CD4-positive, alpha-beta T cell treated with Interleukin-15 for 4 hours (primary cell): ENCODE measurements around the gene MRPS6.
A peak's percentile ranks its signal among the peaks of the same experiment; 100 is the strongest.

Experiments
- DNase-seq: peaks from one replicate; pipeline ENCODE4 v3.0.0-alpha.2; 2020; ENCODE audit warnings: low spot score

The MRPS6 gene

GRCh38 chr21:34133392-34133791 lies 60.0 kb downstream of the MRPS6 start:
- no peak for DNase-seq

- no peak for DNase-seq
Observed at GRCh38 chr21:34133802-34134201, 60.4 kb downstream of the MRPS6 start.

GRCh38 chr21:34135330-34135729 lies 62.0 kb downstream of the MRPS6 start:
- no peak for DNase-seq

GRCh38 chr21:34141373-34141772 lies 68.0 kb downstream of the MRPS6 start:
- DNase-seq, result no peak

GRCh38 chr21:34143685-34144182 lies 70.4 kb downstream of the MRPS6 start:
- DNase-seq, result no peak

GRCh38 chr21:34144224-34144623 lies 70.8 kb downstream of the MRPS6 start:
- DNase-seq, result no peak

- no peak for DNase-seq
Observed at GRCh38 chr21:34147792-34148418, 74.5 kb downstream of the MRPS6 start.

GRCh38 chr21:34148419-34148804 lies 75.0 kb downstream of the MRPS6 start:
- no peak for DNase-seq

- DNase-seq, result no peak
Observed at GRCh38 chr21:34148826-34149558, 75.6 kb downstream of the MRPS6 start.

- DNase-seq, result no peak
Observed at GRCh38 chr21:34152500-34152899, 79.1 kb downstream of the MRPS6 start.

- DNase-seq, result no peak
Observed at GRCh38 chr21:34154878-34155277, 81.5 kb downstream of the MRPS6 start.

GRCh38 chr21:34156957-34157356 lies 83.6 kb downstream of the MRPS6 start:
- DNase-seq, result no peak

GRCh38 chr21:34157521-34157920 lies 84.1 kb downstream of the MRPS6 start:
- DNase-seq, result no peak

- no peak for DNase-seq
Observed at GRCh38 chr21:34158866-34159835, 85.8 kb downstream of the MRPS6 start.

- peak; percentile 13 for DNase-seq
Observed at GRCh38 chr21:34166468-34166867, 93.1 kb downstream of the MRPS6 start.

GRCh38 chr21:34170886-34171285 lies 97.5 kb downstream of the MRPS6 start:
- DNase-seq, result no peak

GRCh38 chr21:34174470-34174869 lies 101.1 kb downstream of the MRPS6 start:
- DNase-seq, result no peak

- DNase-seq, result no peak
Observed at GRCh38 chr21:34176448-34176847, 103.1 kb downstream of the MRPS6 start.

- DNase-seq, result no peak
Observed at GRCh38 chr21:34177919-34178567, 104.7 kb downstream of the MRPS6 start.

GRCh38 chr21:34179204-34179935 lies 106.0 kb downstream of the MRPS6 start:
- DNase-seq, result no peak

- DNase-seq, result no peak
Observed at GRCh38 chr21:34180407-34180806, 107.0 kb downstream of the MRPS6 start.
